HG03378 (cell line): Measurements from ENCODE around the gene TNIP1.

Source experiments
- ATAC-seq: cut with Tn5 transposase; IDR thresholded peaks from one replicate; pipeline ENCODE4 v1.9.1; 2021; ENCODE audit warnings: mild to moderate bottlenecking, moderate library complexity; ENCODE audit not compliant: unreplicated experiment

Gene TNIP1

DNA sequence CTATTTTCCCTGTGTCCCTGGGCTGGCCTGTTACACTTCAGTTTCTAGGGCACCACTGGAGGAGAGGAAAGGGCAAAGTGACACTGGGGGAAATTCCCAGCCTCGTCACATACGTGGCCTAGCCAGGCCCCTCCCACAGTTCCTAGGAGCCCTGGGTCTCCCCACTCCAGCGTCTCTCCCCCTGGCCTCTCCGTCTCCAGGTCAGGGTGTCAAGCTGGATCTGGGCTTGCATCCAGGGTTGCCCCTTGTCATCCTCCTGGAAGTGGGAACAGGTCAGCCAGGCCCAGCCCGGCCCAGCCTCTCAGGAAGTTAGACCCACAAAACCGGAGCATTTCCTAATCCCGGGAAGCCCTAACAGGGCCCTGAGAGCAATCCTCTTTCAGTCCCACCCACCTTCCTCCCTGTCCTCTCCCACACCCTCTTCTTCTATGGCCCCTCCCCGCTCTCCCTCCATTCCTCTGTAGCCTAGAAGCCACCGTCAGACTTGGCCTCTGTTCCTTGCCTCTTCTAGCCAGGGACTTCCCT lies 4.7 kb upstream of the TNIP1 start:
- no peak for ATAC-seq

DNA sequence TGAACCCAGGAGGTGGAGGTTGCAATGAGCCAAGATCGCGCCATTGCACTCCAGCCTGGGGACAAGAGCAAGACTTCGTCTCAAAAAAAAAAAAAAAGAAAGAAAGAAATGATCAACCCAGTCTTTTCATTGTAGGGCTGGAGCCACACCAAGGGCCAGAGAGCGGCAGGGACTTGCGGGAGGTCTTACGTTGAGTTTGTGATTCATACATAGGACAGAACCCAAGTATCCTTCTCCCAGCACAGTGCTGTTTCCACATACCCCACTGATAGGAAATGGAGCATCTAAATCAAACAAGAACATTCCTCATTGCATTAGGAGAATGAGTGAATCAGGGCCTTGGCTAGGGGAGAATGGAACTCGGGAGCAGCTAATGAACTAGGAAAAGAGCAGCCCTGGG lies 3.5 kb upstream of the TNIP1 start:
- no peak for ATAC-seq

DNA sequence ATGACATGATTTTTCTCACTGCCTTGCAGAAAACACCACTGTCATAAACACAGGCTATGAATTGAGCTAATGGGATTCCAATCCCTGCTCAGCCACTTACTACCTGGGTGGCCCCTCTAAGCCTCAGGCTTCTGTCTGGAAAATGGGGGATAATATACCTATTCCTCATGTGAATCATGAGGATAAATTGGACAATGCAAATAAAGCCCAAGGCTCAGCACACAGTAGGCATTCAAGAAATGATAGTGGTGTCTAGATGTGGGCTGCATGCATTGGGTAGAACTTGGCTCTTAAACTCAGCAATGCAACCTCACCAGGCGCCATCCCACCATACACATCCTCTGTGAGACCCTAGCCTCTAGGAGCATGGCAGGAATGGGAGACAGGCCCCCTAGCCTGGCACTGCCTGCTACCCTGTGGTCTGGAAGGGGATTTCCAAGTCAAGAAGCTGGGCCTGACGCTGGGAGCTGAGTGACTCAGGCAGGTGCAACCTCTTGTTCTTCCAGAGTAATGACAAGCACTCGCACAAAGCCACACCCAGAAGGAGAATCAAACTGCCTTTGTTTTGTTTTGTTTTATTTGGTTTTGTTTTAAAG lies 2.3 kb upstream of the TNIP1 start:
- no peak for ATAC-seq

DNA sequence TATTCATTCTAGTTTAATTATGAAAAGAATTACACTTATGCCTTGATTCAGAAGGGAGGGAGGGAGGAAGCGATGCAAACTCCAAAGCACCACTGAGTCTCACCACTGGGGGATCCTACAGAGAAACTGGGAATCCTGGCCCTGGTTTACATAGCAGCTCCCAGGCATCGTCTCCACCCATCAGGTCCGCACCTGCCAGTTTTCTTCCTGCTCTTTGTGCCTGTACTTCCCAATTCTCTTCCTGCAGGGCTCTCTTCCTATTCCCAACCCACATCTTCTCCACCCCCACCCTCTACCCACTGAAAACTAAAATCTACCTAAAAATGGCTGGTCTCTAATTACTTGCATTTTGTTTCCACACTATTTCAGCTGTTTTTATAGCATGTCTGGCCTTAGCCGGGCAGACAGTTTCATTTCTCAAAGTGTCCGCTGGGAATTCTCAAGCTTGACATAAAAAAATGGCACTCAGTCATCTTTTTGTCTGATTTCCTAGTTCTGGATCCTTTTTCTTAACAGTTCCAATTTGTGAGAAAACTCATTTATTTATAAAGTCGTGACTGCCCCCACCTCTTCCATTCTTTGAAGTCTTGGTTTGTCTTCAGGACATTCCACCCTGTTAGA lies 1.6 kb upstream of the TNIP1 start:
- no peak for ATAC-seq

DNA sequence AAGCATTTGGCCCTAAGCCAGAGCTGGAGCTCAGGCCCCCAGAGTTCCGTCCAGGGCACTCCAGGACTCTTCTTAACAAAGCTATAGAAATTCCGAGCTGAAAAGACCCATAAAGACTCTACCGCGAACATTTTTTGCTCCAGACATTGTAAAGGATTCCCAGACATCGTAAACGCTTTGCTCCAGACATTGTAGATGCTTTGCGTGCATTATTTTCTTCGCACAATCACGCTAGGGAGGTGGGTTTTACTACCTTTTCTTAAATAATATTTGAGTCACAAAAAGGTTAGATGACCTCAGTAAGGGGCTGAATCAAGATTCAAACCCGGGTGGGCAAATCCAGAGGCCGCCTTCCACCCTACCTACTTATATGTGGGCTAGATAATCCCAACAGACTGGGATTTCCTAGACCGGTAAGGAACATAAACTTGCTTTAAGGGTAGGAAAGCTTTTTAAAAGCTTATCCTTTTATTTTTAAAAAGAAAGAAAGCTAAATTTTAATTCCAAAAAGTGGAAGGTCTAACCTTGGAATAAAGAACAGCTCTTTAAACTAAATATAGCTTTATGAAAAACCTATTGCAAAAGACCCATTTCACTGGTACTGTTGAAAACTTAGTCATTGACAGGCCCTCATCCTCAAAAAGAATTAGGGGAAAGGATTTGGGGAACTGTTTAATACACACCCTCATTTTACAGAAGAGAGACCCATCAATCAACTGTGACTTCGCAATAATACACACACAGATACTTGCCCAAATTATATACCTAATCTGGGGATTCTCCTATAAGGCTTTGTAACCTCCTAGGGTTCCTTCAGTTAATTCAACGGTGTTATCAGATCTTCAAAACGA lies 822 bp upstream of the TNIP1 start:
- ATAC-seq, result no peak

DNA sequence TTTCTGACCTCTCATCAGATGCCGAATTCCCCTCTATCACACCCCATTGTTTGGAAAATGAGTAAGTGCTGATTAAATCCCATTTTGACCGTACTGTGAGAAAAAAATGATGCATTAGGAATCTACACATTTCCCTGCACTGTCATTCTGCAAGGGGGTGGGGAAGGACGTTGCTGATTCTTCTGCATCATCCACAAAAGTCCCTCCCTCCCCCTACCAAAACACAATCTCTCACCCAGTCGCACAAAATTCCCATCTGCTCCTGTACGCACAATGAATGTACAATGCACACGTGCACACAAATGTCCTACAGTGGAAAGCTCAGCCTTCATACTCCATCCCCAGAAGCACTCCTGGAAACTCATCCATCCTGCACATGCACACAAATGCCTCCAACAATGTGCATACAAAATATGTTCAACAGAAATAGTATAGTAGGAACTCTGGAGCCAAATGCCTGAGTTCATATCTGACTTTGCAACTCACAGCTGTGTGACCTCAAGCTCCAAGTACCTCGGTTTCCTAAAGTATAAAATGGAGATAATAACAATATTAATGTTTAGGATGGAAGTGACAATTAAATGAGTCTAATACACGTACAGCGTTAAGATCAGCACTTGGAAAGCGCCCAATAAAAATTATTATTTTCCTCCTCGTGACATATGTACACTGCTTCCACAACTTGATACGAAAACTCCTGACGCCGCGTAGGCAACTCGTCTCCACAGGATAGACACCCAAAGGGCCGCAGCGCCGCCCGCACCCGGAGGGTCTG lies 809 bp downstream of the TNIP1 start:
- no peak for ATAC-seq

DNA sequence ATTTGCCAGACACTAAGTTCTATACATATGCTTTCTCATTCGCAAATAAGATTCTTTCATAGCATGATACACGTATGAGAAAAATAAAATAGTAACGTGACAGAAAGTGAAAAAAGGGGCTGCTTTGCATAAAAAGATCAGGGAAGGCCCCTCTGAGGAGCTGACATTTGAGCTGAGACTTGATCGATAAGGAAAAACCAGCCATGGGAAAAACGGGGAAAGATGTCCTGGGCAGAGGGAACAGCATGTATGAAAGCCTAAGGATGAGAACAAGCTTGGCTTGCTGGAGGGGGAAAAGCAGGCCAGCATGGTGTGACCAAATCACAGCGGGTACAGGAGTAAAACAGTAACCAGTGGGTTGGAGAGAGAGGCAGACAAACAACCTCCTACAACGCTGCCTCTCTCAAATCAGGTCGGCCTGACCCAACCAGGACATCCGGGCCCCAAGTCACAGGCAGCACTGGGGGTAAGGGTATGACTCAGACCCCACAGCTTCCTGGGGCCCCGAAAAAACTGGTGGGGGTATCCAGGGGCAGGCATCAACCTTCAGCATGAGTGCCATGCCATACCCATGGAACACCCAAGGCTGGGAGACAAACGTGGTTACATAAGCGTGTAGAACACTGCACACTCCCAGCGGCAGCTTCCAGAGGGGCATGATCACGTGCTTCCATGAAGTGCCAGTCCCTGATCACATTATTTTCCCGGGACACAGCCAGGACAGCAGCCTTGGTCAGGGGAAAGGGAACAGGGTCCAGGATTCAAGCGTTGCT lies 2.2 kb downstream of the TNIP1 start:
- peak; percentile 50 for ATAC-seq

DNA sequence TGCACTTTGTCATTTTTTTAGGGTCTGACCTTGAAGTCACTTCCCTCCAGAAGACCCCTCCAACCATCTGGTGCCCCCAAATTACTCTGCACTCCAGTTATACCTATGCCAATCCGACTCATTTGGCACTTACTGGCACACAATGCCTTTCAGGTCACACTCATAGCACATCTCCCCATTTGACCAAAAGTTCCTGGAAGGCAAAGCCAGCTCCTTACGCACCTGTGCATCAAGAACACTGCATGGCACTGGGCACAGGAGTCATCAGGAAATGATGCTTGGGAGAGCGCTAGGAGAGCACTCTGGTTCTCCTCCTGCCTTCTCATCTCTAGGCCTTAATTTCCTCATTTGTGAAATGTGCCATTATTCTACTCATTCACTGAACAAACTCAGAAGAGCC lies 2.9 kb downstream of the TNIP1 start:
- no peak for ATAC-seq

DNA sequence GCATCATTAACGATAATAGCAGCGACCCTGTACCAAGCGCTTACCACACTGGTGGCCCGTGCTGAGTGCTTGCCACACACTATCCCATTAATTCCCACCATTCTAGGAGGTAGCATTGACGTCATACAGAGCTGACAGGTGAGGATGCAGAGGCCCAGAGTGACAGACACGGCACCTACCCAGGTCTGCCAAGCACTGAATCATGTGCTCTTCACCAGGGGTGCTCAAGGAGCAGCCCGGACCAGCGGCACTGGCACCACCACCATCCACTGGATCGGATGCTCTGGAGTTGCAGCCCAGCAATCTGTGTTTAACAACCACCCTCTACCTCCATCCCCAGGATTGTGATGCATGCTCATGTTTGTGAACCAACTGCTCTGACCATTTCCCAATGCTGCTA lies 3.4 kb downstream of the TNIP1 start:
- no peak for ATAC-seq

DNA sequence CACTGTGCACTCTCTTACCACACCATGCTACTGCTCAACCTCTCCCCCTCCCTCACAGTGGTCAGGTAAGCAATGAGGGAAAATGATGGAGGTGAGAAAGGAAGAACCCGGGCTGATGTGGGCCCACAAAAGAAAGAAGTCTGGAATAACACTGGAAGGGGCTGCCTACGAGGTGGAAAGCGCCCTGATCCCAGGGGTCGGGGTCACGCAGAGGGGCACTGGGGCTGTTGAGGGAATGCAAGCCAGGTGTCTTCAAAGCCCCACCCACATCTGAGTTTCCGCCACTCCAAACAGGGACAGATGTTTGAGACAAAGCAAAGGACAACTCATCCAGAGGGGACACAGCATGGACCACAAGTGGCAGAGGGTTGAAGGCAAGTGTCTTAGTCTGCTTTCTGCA lies 4.2 kb downstream of the TNIP1 start:
- no peak for ATAC-seq

DNA sequence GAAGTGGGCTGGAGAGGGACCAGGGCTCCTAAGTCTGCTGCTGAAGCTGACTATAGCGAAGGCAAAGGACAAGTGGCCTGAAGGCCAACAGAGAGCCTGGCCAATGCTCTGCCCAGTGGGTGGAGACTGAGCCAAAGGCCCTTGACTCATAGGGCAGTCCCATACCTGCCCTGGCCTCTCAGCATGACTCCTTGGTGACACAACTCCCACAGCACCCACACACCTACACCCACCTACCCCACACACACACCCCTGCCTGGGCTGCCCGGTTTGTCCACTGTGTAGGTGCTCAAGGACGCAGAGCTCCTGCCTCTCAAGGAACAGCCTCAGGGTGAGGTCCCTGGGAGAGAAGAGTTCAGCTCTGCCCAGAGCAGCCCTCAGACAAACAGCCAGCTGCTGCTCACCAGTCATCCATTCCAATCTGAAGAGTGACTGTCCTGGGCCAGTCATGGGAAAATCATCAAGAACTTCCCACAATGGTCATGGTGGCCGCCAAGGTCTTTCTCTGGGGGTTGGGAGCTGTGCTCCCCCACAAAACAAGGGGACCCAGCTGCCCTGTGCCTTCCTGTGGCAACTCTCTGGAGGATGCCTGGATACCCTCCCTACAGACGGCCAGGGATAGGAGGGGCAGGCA lies 5.0 kb downstream of the TNIP1 start:
- no peak for ATAC-seq

DNA sequence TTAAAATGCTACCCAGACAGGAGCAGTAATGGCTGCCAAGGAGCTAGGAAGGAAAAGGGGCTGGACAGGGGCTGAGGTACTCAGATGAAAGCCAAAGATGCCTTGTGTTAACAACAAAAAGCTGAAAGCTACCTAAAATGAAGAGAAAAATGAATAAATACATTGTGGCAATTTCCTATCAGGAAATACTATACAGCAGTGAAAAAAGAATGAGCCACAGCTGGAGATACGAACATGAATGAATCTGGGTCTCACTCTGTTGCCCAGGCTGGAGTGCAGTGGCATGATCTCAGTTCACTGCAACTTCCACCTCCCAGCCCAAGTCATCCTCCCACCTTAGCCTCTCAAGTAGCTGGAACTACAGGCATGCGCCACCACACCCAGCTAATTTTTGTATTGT lies 6.3 kb downstream of the TNIP1 start:
- ATAC-seq, result no peak

DNA sequence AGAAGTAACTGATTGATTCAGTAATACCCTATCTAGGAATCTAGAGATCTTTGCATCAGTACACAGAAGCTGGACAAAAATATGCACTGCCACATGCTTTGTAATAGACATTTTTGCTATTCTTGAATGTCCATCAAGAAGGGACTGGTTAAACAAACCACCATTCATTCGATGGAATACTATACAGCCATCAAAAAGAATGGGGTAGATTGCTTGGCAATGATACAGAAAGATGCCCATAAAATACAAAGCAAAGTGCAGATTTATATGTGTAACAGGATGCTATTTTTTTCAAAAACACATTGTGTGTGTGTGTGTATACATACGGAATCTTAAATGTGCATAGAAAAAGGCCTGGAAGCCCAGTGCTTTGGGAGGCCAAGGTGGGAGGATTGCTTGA lies 7.6 kb downstream of the TNIP1 start:
- ATAC-seq, result no peak

DNA sequence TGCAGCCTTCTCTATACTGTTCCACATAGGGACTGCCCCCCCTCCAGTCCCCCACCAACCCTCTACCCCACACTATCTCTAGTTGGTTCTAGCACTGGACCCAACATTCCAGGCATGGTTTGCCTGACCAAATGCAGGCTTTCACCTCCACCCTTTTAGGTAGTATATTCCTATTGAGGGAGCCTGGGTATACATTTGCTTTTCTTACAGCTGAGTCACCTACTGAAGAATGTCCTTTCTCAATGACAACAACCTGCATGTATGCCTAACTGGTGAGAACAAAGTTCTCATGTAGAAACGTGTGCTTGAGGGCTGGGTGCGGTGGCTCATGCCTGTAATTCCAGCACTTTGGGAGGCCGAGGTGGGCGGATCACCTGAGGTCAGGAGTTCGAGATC lies 8.2 kb downstream of the TNIP1 start:
- ATAC-seq, result no peak

DNA sequence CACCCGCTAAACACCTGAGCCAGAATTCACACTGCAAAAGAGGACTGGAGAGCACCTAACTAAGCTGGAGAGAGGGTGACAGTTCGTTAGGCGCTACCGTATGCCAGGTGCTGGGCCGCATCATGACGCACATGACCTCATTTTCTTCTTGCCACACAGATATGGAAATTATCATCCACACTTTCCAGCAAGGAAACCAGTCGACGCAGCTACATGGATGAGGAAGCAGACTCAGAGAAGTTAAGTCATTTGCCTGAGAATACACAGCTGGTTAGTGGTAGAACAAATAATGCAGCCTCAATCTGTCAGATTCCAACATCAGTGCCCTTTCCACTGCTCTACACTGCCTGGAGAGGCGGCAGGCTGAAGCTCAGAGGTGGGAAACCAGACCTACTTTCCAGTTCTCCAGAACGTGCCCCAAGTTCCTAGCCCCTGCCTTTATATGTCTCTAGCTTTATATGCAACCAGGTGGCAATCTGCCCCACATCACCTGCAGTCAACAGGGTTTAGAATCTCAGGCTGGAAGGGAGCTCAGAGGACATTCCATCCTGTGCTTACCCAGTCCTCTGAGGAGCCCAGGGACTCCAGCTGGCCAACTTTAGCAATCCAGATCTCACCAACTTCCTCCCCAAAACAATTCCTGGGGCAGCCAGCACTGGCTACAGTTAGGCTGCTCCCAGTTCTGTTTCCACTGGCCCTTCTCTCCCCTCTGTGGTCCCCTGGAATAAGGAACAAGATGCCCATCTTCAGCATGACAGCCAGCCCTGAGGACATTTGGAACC lies 8.8 kb downstream of the TNIP1 start:
- no peak for ATAC-seq

DNA sequence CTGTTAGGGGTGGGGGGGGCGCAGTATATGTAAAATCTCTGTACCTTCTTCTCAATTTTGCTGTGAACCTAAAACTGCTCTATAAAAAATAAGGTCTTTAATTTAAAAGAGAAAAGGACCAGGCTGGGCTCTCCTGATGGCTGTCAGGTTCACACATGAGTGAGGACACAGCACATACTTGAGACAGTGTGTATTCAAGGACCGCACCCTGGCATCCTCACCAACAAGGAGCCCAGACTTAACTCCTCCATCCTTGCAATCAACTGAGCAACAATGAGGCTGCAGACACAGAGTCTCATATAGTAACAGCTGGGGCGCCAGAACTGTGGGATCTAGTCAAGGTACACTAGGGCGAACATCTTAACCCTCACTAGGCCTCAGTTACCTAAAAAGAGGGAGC lies 9.8 kb downstream of the TNIP1 start:
- no peak for ATAC-seq

DNA sequence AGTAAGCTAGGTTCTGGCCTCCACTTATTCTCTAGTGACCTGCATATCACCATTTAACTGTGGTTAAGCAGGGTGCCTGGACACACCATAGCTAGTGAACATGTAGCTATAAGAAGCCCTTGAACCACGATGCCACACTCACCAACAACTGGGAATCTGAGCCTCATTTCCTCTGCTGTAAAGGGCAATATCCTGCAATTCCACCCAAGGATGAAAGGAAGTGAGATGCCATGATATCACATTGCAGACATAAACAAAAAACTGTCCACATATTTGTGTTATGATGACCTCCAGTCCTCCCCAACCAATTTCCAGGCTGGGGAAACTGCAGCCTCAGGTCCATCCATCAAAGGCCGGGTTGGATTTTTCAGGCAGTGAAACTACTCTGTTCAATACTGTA lies 10.4 kb downstream of the TNIP1 start:
- ATAC-seq, result no peak

DNA sequence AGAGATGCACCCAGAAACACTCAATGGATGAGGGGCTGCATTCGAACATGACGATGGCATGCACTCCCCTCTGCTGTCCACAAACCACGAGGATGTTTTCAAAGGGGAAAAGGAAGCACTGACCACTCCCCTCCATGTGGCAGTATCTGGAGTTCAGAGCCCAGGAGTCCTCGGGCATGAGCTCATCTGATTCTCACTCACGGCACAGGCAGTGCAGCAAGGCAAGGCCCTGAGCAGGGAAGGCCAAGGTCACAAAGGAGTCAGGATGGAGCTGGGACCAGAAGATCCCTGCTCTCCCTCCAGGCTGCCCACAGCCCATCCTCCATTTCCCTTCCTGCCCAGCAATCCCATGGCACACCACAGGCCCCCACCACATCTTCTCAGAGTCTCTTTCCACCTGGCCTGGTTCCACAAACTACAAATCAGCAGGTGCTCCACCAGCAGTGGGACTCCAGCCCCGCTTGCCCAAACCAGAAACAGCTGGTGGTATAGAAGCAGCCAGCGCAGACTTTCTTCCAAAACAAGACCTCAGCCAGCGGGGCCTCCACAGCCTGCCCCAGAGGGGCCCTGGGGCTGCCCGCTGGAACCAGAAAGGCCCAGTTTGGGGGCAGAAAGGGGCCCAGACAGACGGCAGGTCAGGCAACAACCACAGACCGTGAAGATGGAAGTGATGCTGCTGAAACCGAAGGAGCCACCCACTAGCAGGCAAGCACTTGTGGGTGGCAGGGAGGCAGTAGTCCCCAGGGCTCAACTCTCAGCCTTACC lies 12.2 kb downstream of the TNIP1 start:
- peak; percentile 48 for ATAC-seq
